Uterus (tissue), 2 donors: Measurements from ENCODE around the gene CCM2L.

Experiments used
- POLR2A ChIP-seq, 2 donors: fragments of 450-650 bp; IDR thresholded peaks; one replicate each; pipeline ENCODE4 v1.6.1; 2016; ENCODE audit warnings: antibody characterized with exemption in 2 of 2, mild to moderate bottlenecking in 1 of 2, moderate library complexity in 1 of 2
- TF ChIP-seq, protein P1 (sequence below), 4 experiments: fragments of 200-600 bp in 2 of 4; fragments of 450-650 bp in 2 of 4; sonication (generic) in 2 of 4; IDR thresholded peaks; one replicate each; pipeline ENCODE4 v1.5.1; 2016 to 2019; ENCODE audit warnings: antibody characterized with exemption in 4 of 4, mild to moderate bottlenecking in 2 of 4, moderate library complexity in 1 of 4

DNA sequence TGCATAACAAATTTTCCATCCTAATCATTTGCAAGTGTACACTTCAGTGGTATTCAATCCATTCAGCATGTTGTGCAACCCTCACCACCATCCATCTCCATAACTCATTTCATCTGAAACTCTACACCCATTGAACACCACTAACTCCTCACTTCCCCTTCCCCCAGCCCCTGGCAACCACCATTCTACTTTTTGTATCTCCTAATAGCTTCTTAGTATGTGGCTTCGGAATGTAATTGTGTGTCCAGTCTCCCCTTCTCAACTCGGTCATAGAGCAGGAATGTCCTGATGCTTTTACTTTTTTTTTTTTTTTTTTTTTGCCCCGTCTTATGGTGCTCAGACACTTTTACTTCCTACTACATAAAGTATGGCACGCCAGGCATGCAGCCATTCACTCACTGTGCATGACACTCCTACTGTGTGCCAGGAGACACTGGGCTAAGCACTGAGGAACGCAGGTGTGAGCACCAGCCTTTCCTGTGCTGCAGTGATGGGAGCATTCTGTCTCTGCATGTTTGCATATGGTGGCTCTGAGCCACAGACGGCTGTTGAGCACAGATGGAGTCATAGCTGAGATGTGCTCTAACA lies 57.1 kb downstream of the CCM2L start:
- no peak for TF ChIP-seq POLR2A (IDR thresholded peaks at IDR 0.05)
- TF ChIP-seq, protein P1, sequence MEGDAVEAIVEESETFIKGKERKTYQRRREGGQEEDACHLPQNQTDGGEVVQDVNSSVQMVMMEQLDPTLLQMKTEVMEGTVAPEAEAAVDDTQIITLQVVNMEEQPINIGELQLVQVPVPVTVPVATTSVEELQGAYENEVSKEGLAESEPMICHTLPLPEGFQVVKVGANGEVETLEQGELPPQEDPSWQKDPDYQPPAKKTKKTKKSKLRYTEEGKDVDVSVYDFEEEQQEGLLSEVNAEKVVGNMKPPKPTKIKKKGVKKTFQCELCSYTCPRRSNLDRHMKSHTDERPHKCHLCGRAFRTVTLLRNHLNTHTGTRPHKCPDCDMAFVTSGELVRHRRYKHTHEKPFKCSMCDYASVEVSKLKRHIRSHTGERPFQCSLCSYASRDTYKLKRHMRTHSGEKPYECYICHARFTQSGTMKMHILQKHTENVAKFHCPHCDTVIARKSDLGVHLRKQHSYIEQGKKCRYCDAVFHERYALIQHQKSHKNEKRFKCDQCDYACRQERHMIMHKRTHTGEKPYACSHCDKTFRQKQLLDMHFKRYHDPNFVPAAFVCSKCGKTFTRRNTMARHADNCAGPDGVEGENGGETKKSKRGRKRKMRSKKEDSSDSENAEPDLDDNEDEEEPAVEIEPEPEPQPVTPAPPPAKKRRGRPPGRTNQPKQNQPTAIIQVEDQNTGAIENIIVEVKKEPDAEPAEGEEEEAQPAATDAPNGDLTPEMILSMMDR (IDR thresholded peaks at IDR 0.05) = no peak
